HG02884 (cell line): Measurements from ENCODE around the gene TTC7B.
A peak's percentile ranks its signal among the peaks of the same experiment; 100 is the strongest.
"Not testable (repeated sequence)": the region's sequence is repeated elsewhere in the genome, so short reads cannot be mapped to it uniquely, and the experiment has no call there.

Experiments used
- ATAC-seq: cut with Tn5 transposase; IDR thresholded peaks from one replicate; pipeline ENCODE4 v1.9.1; 2021; ENCODE audit warnings: mild to moderate bottlenecking, moderate library complexity; ENCODE audit not compliant: unreplicated experiment

Gene TTC7B

GRCh38 chr14:90831821-90832220 is 15.6 kb upstream of the TTC7B start:
- no peak for ATAC-seq

GRCh38 chr14:90830931-90831701 is 14.9 kb upstream of the TTC7B start:
- ATAC-seq: no peak

DNA sequence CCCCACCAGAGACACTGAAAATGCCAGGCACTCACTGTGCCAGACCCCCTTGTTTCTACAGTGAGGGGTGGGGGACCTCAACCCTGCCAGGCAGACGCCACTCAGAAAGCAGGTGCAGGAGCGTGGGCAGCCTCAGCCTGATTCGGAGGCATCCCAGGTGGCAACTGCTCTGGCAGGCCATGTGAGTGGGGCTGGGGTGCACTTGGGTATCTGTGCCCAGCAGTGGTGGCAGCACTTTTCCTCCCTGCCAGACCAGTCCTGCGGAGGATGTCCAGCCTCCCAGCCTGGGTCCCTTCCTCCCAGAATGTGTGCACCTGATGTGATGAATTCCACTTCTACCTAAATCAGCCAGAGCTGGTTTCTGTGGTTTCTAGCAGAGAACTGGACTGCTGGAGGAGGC is 13.4 kb upstream of the TTC7B start:
- ATAC-seq: no peak

DNA sequence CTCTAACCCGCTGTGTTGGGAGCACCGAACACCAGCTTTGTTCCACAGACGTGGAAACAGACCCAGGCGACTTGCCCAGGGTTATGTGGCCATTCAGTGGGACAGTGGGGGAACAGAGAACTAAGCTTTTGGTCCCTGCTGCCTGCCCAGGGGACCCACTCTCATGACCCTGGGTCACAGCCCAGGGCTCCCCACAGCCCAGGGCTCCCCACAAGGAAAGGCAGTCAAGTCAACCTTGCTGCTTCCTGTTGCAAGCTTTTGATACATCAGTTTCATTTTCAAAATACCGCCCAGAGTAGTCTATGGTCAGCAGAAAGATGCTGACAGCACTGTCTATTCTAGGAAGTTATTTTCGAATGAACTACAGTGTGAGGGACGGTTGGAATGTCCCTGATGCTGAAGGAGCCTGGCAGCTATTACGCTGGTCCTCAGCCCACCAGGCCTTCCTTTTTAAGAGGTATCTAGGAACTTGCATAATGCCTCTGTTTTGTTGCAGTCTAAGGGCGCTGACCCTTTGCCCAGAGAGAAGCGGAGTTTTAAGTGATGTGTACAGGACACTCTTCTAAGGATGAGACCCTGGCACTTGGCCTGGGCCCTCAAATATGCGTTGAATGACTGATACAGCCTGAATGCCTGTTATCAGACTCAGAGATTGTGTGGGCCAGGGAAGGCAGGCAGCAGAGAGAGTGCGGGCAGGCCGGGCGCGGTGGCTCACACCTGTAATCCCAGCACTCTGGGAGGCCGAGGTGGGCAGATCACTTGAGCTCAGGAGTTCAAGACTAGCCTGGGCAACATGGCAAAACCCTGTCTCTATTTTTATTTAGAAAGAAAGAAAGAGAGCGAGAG is 12.6 kb upstream of the TTC7B start:
- ATAC-seq: no peak

DNA sequence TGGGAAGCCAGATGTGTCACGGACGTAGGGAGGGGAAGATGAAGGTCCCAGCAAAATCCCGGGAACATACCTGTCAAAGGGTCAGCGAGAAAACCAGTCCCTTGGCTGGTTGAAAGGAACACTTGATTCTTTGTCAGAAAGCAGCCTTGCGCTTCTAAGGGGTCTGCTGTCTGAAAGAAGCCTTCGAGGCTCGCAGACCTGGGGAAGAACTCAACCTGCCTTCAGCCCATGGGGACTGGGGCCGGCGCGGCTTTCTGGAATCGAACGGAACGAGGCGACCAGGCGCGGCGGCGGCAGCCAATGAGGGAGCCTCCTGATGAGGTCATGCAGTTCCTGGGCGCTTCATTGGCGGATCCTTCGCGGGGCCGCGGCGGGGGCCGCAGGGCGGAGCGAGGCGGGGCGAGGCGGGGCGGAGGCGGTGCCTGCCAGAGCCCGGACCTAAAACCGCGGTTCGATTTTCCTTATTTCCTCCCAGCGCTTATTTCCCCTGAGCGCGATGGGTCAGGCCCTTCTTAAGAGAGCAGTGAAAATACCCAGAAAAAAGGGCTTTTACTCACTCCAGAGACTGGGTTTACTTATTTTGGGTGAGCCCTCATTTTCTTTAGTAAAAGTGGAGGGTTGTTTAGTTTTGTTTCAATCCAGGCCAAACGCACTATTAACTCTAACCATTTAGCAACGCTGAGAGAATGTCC is 11.8 kb upstream of the TTC7B start:
- peak; percentile 99 for ATAC-seq

- ATAC-seq: not testable (repeated sequence)
Measured at GRCh38 chr14:90823542-90823941, 7.3 kb upstream of the TTC7B start.

GRCh38 chr14:90820958-90821357 is 4.7 kb upstream of the TTC7B start:
- ATAC-seq: peak; percentile 62

GRCh38 chr14:90819734-90820393 is 3.6 kb upstream of the TTC7B start:
- no peak for ATAC-seq

DNA sequence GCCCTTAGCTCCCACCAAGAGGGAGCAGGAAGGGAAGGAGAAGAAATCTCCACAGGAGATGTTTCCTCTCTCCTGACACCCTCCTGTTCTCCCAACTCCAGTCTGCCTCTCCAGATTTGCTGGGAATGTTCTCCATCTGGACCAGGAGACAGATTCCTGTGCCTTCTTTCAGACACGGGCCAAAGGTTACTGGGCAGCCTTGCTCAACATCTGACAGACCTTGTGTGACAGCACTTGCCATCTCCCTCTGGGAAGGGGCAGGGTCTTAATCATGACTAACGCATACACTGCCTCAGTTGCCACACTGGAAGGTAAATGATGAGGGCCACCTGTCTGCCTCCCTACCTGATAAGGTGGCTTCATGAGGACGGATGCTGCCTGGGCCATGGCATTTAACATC is 2.5 kb upstream of the TTC7B start:
- ATAC-seq: no peak

DNA sequence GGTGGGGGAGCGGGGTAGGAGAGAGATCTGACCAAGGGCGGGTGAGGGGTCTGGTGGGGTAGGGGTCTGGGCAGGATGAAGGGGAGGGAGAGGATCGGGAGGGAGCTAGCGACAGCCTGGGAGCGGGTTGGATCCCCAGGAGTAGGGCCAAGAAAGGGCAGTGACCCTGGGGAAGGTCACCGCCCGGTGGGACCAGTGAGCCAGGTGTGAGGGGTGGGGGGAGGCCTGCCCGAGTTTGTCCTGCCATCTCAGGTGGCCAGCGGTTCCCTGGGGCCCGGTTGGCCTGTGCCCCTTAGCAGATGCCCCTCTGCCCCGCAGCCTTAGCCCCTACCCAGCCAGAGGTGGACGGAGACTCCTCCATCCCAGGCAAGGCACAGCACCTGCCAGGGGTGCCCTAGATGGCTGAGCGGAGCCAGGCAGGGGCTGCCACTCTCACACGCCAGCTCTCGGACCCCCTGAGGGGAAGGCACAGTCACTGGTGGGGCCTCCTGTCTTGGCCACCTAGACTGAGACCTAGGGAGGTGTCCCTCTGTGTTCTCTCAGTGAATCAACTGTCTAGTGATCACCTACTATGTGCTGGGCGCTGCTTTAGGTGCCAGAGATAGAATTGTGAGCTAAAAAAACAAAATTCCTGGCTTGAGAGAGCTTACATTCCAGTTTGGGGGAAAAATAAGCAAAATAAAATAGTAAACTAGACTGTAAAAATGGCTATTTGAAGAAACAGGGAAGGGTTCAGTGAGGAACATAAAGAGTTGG is 629 bp upstream of the TTC7B start:
- ATAC-seq: no peak

GRCh38 chr14:90815572-90815821 is 733 bp downstream of the TTC7B start:
- ATAC-seq: no peak

DNA sequence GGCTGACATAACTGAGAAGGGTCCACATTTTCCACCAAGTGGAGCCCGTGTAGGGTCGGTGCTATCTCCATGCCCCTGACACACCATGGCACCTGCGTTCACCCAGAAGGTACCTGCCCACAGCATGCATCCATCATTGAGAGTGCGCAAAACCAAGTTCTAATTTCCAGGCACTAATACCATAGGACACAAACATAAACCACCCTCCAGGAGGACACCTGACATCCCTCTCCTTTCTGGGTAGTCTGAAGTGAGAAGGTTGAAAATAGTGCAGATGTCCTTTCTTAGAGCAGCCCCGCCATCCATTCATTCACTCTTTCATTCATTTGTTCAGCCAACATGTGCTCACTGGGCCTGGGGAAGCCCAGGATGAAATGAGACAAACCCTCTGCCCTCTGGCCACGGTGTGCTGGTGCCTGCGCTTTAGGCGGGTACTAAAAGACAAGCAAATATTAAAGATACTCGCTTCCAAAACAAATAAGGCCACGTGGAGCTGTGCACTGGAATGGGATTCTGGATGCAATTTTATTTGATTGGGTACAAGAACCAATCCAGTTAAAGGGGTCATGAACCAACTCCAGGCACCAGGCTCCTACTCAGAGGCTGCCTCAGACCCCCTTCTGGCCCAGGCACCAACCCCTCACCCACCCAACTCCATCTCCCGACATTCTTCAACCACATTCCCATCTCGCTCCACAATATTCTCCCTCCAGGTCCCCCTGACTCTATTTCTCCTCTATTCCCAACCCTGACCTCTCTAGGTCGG is 1.2 kb downstream of the TTC7B start:
- no peak for ATAC-seq

GRCh38 chr14:90813442-90813841 is 2.8 kb downstream of the TTC7B start:
- ATAC-seq: no peak

GRCh38 chr14:90812109-90812508 is 4.1 kb downstream of the TTC7B start:
- ATAC-seq: no peak

GRCh38 chr14:90811641-90812040 is 4.6 kb downstream of the TTC7B start:
- ATAC-seq: no peak

- no peak for ATAC-seq
Measured at GRCh38 chr14:90810806-90811205, 5.4 kb downstream of the TTC7B start.

- no peak for ATAC-seq
Measured at GRCh38 chr14:90809530-90810312, 6.5 kb downstream of the TTC7B start.

GRCh38 chr14:90808759-90809529 is 7.3 kb downstream of the TTC7B start:
- no peak for ATAC-seq
